ENCODE results near the gene POLR2E. TPM values are rescaled to one million over a fixed set of nuclear protein-coding genes. Genes with fewer than 3 reads are reported as not detected.

The POLR2E gene
- total and polyA plus RNA-seq, 2 of the 8 experiments (the other 6 are each of a cell fraction or from before 2014, with no cell fraction given) = 281 to 381 TPM

- TF ChIP-seq TAF7 (optimal IDR thresholded peaks at IDR 0.05; ENCODE audit: borderline replicate concordance, low read depth, low read length) = no peak
- no peak for TF ChIP-seq JUND (IDR thresholded peaks at IDR 0.05; ENCODE audit: low read length)
- TF ChIP-seq KDM5A (IDR thresholded peaks at IDR 0.05; ENCODE audit: low read length) = no peak
- TF ChIP-seq JUN (IDR thresholded peaks at IDR 0.05; ENCODE audit: low read depth, low read length) = no peak
- peak; percentile 22 to 70; a peak in 2 of 4 replicates for TF ChIP-seq SIN3A (conservative IDR thresholded peaks at IDR 0.05 in 1 of 2, IDR thresholded peaks at IDR 0.05 in 1 of 2; ENCODE audit: low read depth in 1 of 2, low read length in 2 of 2)
- no peak for TF ChIP-seq BACH1 (IDR thresholded peaks at IDR 0.05; ENCODE audit: low read length)
- no peak for TF ChIP-seq BRCA1 (IDR thresholded peaks at IDR 0.05; ENCODE audit: low read depth, low read length)
- TF ChIP-seq TEAD4 (IDR thresholded peaks at IDR 0.05; ENCODE audit: low read depth, low read length) = no peak
- TF ChIP-seq USF2 (IDR thresholded peaks at IDR 0.05; ENCODE audit: low read length) = peak; percentile 24; the same call in 1 of the 2 replicates
- TF ChIP-seq MAX (IDR thresholded peaks at IDR 0.05) = peak; percentile 69
These were observed 55.3 kb downstream of the POLR2E start, which contains the start of gene ABCA7 (continued) for GRCh38 chr19:1039646-1040475.
